Measurements from ENCODE around the gene EIF1B. TPM values are rescaled to one million over a fixed set of nuclear protein-coding genes. Genes with fewer than 3 reads are reported as not detected.

The EIF1B gene
- total RNA-seq, 2 donors from 2014 or later, result 67.4 to 83.8 TPM

DNA sequence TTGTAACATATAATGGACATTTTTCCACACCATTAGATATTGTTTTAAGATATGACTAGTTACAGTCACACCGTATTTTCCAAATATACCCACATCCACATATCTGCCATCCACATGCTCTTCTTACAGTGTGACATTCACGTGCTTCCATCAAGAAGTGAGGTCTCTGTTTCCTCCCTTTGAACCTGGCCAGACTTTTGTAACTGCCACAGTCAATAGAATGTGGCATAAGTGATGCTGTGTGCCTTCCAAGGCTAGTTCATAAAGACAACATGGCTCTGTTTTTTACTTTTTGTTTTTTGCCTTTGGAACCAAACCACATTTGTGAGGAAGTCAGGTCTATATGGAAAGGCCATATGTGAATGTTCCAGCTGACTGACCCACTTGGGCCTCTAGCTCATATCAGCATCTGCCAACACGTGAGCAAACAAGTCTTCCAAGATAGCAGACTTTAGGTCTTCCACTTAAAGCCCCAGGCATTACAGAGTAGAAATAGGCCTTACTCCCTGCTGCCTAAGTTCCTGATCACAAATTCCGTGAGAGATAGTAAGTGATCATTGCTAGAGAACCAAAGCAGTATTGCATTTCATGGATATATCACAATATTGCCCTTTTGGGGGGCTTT lies 27.1 kb downstream of the EIF1B start:
- H3K27me3 Mint-ChIP-seq (ENCODE audit: insufficient read depth), result no peaks in the 10 kb centered on the region
- peaks cover 3% of the 10 kb centered on the region for H3K4me1 Mint-ChIP-seq
- Histone ChIP-seq H3K27me3 (ENCODE audit: control insufficient read depth, insufficient read depth, low read length, poor library complexity, severe bottlenecking) (peaks cover 8% of the 10 kb centered on the region), H3K4me3 (ENCODE audit: low read length) (no peak overlapping the region), H3K27ac (ENCODE audit: low read depth, low read length) (no peak overlapping the region), H3K9ac (ENCODE audit: extremely low read depth, low read length, poor library complexity, severe bottlenecking) (no peak overlapping the region), H3K36me3 (ENCODE audit: control insufficient read depth, insufficient read depth, low read length) (no peaks in the 10 kb centered on the region), H3K4me1 (ENCODE audit: control insufficient read depth, insufficient read depth, low read length) (peaks cover 3% of the 10 kb centered on the region), H3K9me3 (ENCODE audit: control insufficient read depth, low read length) (no peaks in the 10 kb centered on the region)
- no peak for DNase-seq
- TF ChIP-seq, protein P1, sequence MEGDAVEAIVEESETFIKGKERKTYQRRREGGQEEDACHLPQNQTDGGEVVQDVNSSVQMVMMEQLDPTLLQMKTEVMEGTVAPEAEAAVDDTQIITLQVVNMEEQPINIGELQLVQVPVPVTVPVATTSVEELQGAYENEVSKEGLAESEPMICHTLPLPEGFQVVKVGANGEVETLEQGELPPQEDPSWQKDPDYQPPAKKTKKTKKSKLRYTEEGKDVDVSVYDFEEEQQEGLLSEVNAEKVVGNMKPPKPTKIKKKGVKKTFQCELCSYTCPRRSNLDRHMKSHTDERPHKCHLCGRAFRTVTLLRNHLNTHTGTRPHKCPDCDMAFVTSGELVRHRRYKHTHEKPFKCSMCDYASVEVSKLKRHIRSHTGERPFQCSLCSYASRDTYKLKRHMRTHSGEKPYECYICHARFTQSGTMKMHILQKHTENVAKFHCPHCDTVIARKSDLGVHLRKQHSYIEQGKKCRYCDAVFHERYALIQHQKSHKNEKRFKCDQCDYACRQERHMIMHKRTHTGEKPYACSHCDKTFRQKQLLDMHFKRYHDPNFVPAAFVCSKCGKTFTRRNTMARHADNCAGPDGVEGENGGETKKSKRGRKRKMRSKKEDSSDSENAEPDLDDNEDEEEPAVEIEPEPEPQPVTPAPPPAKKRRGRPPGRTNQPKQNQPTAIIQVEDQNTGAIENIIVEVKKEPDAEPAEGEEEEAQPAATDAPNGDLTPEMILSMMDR (conservative IDR thresholded peaks at IDR 0.05), result no peak
- no peaks in the 10 kb centered on the region for H3K36me3 Mint-ChIP-seq (ENCODE audit: low read depth)
- WGBS, 2 experiments (ENCODE audit: insufficient coverage in 1 of 2, insufficient read length in 1 of 2), result 84 to 90% methylated on average over 3 to 4 of the region's 4 CpGs
- H3K9me3 Mint-ChIP-seq, result no peaks in the 10 kb centered on the region
- H3K4me3 Mint-ChIP-seq, result no peak overlapping the region
- no peak overlapping the region for H3K27ac Mint-ChIP-seq

DNA sequence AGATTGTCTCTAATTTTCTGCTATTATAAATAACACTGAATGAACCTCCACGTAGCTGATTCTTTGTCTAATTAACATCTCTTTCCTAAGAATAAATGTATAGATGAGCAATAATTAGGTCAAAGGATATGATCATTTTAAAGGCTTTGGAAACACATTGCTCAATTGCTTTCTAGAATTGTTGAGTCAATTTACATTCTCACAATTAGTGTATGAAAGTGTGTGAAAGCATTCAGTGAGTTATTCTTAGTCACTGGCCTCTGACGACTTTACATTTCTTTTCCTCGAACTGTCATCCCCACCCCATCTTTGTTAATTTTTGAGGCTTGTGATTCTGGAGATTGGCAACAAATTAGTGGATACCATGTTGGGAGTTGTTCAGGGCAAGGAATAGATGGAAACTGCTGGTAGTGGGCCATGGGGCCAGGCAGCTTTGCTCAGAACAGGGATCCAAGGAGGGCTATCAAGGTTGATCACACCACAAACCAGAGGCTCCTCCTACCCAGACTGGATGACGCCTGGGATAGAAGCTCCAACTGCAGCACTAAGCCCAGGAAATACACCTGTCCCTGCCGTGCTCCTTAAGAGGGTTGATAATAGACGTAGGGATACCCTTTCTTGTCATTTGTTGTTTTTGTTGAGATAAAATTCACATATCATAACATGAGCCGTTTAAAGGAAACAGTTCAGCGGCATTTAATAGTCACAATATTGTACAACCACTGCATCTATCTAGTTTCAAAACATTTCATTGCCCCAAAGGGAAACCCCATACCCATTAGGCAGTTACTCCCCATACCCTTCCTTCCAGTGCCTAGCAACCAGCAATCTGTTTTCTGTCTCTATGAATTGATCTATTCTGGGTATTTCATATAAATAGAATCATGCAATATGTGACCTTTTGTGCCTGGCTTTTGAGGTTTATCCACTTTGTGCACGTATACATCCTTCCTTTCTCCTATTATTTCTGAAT lies 27.9 kb downstream of the EIF1B start:
- peaks cover 3% of the 10 kb centered on the region for H3K4me1 ChIP-seq (ENCODE audit: control insufficient read depth, insufficient read depth, low read length)
- no peak overlapping the region for H3K9ac ChIP-seq (ENCODE audit: extremely low read depth, low read length, poor library complexity, severe bottlenecking)
- no peak overlapping the region for H3K27ac ChIP-seq (ENCODE audit: low read depth, low read length)
- Mint-ChIP-seq H3K4me1 (peaks cover 3% of the 10 kb centered on the region), H3K36me3 (ENCODE audit: low read depth) (no peaks in the 10 kb centered on the region), H3K27ac (no peak overlapping the region), H3K27me3 (ENCODE audit: insufficient read depth) (no peaks in the 10 kb centered on the region), H3K9me3 (no peaks in the 10 kb centered on the region), H3K4me3 (no peak overlapping the region)
- no peaks in the 10 kb centered on the region for H3K9me3 ChIP-seq (ENCODE audit: control insufficient read depth, low read length)
- no peak for DNase-seq
- TF ChIP-seq, protein P1 (conservative IDR thresholded peaks at IDR 0.05), result no peak
- peaks cover 8% of the 10 kb centered on the region for H3K27me3 ChIP-seq (ENCODE audit: control insufficient read depth, insufficient read depth, low read length, poor library complexity, severe bottlenecking)
- WGBS, 2 experiments (ENCODE audit: insufficient coverage in 1 of 2, insufficient read length in 1 of 2), result 86 to 89% methylated on average over 2 to 7 of the region's 9 CpGs
- no peak overlapping the region for H3K4me3 ChIP-seq (ENCODE audit: low read length)
- no peaks in the 10 kb centered on the region for H3K36me3 ChIP-seq (ENCODE audit: control insufficient read depth, insufficient read depth, low read length)

DNA sequence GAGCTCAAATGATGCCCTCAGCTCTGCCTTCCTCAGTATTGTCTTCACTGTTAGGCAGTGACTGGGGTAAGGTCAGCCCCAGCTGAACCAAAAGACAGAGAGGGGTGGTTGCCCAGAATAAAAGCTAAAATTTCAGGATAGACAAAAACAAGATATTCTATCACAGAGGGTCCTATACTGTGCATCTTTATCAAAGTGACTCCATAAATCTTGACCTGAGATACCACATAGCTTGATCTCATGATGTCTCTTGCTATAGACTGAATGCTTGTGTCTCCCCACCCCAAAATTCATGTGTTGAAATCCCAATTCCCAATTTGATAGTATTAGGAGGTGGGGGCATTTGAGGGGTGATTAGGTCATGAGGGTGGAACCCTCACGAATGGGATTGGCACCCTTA lies 30.4 kb downstream of the EIF1B start:
- H3K9me3 ChIP-seq (ENCODE audit: control insufficient read depth, low read length), result no peaks in the 10 kb centered on the region
- peaks cover 3% of the 10 kb centered on the region for H3K4me1 ChIP-seq (ENCODE audit: control insufficient read depth, insufficient read depth, low read length)
- no peak overlapping the region for H3K27ac ChIP-seq (ENCODE audit: low read depth, low read length)
- no peak overlapping the region for H3K4me3 Mint-ChIP-seq
- H3K27ac Mint-ChIP-seq, result no peak overlapping the region
- no peak overlapping the region for H3K9ac ChIP-seq (ENCODE audit: extremely low read depth, low read length, poor library complexity, severe bottlenecking)
- no peaks in the 10 kb centered on the region for H3K9me3 Mint-ChIP-seq
- H3K27me3 Mint-ChIP-seq (ENCODE audit: insufficient read depth), result no peaks in the 10 kb centered on the region
- no peaks in the 10 kb centered on the region for H3K36me3 ChIP-seq (ENCODE audit: control insufficient read depth, insufficient read depth, low read length)
- TF ChIP-seq, protein P1 (conservative IDR thresholded peaks at IDR 0.05), result no peak
- no peak overlapping the region for H3K4me3 ChIP-seq (ENCODE audit: low read length)
- no peaks in the 10 kb centered on the region for H3K36me3 Mint-ChIP-seq (ENCODE audit: low read depth)
- H3K27me3 ChIP-seq (ENCODE audit: control insufficient read depth, insufficient read depth, low read length, poor library complexity, severe bottlenecking), result peaks cover 8% of the 10 kb centered on the region
- 83% methylated on average over 1 of the region's 1 CpG; no CpG with 5 or more reads in 1 of the 2 experiments for WGBS, 2 experiments (ENCODE audit: insufficient coverage in 1 of 2, insufficient read length in 1 of 2)
- H3K4me1 Mint-ChIP-seq, result peaks cover 3% of the 10 kb centered on the region
- DNase-seq, result no peak
